HG02885 (cell line): ENCODE results near the gene BARX2.

Source experiments
- ATAC-seq: cut with Tn5 transposase; IDR thresholded peaks from one replicate; pipeline ENCODE4 v1.9.1; 2021; ENCODE audit warnings: mild to moderate bottlenecking; ENCODE audit not compliant: unreplicated experiment, poor library complexity

Gene BARX2

DNA sequence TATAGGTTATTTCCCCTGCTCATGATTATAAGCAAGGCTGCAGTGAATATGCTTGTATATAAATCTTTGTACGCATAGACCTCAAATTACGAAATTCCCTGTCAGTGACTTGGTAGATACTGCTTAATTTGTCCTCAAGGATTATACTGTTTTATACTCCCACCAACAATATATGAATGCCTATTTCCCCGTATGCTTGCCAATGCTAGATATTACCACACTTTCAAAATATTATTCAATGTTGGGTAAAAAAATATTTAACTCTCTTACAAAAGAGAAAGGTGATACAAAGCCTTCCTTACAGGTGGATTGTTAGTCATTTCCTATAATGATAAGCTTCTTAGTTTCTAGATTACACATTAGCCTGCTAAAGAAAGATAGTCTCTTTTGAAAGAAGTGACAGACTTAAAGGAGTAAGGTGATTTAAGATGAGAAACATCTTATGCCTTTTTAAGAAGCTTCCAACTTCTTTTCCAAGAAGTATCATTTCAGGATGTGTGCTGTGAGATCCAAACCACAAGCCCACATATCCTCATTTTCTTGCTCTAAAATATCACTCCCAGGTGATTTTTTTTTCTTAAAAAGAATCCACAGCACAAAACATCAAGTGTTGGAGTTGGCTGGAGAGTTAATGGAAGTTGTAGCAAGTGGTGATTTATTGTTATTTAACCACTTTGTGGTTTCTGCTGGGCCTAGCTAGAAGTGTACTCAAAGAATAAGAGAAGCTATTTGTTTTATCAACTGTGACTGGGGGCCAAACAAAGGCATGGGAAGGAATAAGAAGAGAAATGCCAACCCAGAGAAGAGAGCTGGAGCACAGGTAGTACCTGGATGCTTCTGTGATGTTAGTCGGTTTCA is 59.2 kb downstream of the BARX2 start:
- no peak for ATAC-seq

DNA sequence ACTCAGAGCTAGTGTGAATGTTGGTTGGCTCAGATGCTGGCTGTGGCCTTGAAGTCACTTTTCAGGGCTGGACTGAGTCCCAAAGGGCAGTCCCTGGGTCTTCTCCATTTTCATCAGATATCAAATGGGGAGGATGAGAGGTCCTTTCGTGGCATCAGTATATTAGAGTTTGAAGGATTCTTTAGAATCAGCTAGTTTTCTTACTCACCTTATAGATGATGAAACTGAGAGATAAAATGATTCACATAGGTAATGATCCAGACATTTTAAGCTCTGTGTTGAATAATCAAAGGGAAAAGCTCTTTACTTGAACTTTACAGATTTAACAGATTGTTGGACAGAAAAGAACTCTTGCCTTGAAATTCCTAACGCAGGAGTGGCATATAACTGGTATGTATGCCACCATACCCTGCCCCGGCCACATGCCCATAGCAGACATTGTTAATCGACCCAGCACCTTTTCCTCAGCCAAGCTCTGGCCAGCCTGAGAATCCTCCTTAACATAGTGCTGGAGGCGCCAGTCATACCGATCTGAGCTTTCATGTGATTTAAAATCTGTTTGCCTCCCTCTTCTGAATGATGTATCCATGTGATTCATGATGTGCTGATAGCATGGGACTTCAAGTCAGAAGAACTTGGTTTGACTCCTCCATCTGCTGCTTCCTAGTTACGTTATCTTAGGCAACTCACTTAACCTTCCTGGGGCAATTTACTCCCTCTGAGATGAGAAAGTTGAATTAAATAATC is 60.0 kb downstream of the BARX2 start:
- ATAC-seq = no peak

DNA sequence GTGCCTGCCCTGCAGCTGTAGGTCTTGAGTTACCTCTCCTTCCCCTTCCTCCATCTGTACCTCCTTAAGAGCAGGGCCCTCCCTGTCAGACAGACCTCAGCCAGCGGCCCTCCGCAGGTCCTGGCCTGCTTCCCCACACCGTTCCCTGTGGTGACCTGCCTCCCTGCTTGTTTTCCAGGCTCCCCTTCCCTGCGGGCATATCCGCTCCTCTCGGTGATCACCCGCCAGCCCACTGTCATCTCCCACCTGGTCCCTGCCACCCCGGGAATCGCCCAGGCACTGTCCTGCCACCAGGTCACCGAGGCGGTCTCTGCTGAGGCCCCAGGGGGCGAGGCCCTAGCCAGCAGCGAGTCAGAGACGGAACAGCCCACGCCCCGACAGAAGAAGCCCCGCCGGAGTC is 60.9 kb downstream of the BARX2 start:
- no peak for ATAC-seq

DNA sequence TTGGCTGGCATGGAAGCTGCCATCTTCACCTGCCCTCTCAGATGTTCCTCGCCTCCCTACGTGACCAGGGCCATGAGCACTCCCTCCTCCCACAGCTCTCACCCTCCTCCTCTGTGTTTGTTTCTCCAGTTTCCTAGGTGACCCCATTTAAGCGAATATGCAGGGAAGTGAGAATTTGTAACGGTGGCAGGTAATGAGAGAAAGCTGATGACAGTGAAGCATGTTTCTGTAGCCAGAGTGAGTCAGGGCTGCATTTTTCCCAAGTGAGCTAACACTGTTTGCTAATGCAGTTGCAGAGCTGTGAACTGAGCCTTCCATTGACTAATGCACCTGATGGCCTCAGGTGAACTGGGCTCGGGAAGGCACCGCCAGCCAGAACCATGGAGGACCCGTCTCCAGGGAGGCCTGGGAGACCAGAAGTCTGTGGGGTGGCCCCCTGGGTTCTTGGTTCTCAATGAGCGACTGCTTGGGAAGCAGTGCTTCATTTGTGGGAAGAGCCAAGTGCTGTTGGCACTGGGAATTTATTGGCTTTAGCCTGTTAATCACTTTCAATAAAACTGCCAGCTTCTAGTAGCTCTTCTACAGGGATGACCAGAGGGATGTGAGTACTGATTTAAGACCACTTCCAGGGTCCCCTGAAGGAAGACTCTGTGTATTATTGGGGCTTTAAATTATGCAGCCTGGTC is 64.5 kb downstream of the BARX2 start:
- ATAC-seq = no peak

DNA sequence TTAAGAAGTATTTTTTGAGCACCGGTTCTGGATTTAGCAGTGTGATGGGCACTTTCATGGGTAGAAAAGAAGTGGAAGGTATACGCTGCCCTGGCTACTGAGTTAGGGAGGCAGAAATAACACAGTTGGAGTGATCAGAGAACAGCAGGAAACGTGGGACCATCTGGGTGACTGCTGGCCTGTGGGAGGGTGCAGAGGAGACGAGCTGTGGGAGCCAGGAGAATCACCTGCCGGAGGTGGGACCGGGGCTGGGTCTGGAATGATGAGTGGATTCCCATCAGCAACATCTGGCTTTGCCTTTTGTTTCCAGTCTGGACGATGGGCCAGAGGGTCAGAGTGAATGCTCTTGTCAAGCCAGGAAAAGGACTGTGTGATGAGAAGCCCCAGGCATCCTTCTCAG is 66.5 kb downstream of the BARX2 start:
- no peak for ATAC-seq

DNA sequence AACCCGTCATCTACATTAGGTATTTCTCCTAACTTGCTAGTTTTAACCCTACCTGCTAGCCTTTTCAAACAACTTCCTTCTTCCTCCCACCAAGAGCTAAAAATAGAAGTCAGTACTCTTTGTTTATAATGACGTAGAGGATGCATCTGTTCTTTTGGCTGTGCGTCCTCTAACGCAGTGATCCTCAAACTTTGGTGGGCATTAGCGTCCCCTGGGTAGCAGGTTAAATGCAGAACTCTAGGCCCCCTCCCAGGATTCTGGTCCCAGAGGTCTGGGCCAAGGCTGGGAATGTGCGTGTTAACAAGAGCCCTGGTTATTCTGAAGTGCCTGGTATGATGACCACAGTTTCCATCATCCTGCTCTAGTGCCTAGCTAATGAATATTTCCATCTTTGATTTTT is 67.6 kb downstream of the BARX2 start:
- no peak for ATAC-seq

DNA sequence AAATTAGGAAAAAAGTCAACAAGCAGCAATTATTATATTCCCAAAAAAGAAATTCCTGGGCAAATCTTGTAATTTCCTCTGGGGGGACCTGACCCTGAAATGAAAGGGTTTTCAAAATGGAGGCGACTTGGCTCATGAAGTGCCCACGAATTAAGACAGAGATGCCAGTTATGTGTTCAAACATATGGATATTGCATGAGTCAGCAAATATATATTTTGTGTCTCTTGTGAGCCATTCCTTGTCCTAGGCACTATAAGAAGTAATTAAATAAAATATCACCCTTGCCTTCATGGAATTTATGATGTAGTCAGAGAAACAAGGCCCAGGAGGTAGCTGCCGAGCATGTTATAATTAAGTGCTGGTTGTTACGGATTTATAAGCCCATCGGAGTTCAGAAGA is 68.6 kb downstream of the BARX2 start:
- ATAC-seq = no peak

DNA sequence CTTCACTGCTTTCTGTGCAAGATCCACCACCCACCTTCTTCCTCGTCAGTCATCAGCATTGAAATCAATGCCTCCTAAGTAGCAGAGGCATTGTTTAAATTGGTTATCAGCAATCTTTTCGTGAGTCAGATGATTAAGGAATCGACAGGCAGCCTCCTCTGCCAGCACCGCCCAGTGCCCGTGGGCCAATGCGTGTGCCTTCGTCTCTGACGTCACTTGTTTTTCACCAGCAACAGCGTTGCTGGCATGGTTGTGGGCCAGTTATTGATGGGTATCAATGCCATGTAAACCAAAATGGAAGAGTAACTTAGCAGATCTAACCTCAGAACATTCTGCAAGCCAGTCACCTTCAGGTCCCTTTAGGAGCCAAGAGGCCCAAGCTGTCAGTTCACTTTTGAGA is 69.6 kb downstream of the BARX2 start:
- no peak for ATAC-seq

DNA sequence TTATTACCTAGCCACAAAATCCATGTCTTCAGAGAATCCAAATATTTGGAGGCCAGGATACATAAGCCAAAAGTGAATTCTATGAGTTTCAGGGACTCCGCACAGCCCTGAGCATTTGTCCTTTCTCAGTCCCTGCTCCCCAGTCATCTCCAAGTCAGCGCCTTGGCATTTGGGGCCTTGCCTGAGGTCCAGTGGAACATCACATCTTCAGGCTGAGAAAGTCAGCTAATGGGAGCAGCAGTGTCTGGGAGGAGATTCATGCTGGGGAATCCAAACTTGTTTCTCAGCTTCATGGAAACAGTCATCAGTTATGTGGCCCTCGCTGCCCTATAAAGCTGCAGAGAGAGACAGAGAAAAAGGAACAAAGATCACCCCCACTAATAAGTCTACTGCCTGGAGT is 70.9 kb downstream of the BARX2 start:
- ATAC-seq = no peak

DNA sequence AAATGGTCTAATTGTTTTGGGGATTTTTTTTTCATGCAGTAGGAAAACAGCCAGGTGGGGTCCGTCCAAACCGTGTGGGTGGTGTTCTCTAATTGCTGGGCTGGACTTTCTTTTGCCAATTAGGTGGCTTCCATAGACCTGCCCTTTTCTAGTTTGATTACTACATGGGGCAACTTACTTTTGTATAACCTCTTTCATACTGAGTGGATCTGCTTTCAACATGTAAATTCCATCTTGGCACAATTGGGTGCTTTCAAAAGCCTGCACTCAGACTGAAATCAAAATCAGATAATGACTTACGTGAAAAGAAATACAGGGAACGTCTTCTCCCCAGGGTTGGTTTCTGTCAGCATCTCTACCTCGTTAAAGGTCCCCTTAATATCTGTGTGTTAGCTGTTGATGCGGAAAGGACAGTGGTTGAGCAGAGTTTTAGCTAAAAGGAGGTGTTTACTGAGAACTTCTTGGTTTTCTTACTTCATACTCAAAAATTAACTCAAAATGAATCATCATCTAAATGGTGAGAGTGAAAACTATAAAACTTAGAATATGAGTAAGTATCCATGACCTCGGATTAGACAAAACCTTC is 72.1 kb downstream of the BARX2 start:
- ATAC-seq = no peak

DNA sequence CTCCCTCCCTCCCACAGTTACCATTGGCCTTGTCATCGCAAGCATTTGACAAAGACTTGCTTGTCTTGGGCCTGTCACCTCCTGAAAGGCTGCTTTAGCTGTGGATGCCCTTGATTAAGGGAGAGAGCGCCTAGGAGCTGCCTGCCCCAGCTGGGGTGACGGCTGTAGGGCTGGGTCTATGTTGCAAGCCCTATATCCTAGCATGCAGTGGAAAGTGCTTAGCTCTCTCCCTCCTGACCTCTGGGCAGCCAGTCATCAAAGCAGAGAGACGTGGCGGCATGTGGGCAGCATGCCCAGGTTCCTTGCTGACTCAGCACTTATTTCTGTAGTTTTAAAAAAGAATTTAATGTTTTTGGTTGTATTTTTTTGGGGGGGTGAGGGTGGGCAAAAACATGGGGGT is 75.9 kb downstream of the BARX2 start:
- no peak for ATAC-seq

DNA sequence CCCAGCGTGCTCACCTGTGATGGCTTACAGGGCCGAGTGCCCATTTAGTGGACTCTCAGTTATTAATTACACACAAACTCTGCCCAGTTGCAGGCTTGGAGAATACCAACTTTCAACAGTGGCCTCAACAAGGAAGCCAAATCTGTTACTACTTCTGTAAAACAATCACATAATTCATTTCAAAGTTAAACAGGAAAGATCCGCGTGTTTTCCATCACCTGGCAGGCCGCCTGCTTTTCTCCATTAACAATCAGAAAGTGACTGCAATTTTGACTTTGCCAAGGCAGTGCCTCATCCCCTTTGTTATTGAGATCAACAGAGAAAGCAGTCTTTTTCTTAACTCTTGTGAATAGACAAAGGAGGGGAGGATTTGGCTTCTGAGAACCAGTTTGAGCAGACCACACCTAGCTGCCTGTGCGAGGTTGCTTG is 77.7 kb downstream of the BARX2 start:
- ATAC-seq = no peak

DNA sequence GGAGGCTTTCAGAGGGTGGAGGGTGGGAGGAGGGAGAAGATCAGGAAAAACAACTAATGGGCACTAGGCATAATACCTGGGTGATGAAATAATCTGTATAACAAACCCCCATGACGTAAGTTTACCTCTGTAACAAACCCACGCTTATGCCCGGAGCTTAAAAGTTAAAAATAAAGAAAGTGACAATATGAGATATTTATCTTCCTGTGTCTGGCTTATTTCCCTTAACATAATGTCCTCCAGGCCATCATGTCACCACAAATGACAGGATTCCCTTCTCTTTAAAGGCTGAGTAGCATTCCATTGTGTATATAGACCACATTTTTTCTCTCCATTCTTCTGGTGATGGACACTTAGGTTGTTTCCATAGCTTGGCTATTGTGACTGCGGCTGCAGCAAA is 79.5 kb downstream of the BARX2 start:
- ATAC-seq = no peak

DNA sequence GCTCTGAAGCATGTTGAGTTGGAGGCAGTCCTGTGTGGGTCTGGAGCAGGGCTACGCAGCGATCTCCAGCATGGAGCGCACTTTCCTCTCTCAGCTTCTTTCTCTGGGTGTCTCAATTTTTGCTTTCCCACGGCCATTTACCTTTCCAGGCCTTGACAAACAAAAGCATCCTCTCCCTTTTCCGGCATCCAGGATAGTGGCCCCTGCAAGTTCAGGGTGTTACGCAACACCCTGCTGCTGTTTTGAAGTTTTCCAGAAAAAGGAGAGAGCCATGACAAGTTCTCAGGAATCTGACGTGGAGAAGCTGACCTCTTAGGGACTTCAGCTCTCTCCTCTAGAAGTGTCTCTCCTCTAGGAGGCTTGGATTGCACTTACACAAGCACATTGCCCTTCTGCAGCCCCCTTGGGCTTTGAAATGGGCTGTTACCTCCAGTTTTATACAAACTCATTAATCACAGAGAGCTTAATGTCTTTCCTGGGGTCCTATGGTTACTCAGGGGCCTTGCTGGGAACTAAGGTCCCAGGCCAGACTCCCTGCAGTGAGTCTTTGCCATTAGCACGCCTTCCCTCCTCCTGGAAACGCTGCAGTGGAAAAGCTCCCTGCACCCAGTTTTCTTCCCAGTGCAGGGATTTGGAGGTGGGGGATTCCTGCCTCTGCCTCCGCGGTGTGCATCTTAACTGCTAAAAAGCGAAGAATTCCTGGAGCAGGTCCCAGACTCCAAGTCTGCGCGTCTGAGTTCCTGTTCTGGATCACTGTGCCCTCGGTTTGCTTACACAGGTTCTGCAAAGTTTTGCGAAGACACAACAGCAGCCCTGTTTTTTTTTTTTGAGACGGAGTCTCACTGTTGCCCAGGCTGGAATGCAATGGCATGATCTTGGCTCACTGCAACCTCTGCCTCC is 80.4 kb downstream of the BARX2 start:
- ATAC-seq = no peak

DNA sequence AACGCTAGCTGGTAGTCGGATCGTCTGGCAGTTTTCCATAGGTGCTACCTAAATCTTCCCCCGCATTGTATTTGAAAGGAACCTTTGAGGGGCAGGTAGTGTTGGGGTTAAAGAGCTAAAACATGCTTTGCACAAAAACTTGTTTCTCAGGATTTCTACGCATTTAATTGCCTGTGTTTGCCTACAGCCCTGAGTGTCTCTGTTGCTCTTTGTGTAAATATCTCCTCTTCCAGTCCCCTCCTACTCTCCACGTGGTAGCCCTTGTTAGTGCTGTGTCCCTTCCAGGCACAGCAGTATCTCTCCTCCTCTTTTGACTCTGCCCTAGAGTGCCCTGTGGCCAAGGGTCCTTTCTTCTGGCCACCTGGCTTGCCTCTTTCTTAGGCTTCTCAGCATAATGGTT is 81.7 kb downstream of the BARX2 start:
- no peak for ATAC-seq

DNA sequence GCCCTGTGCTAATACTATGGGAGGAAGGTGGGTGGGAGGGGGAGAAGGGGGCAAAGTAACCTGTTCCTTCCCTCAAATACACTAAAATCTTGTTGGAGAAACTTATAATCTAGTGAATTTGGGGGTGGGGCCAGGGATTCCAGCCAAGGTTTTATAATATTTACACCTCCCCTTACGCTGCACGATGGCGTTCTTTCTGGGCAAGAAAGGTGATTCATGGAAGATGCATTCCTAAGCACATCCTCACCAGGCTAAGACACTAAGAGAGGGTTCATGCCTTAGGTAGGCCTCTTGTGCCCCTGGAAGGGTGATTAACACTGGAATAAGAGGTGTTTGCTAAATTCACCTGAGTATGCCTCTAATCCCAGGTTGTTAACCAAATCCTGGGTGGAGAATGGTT is 82.6 kb downstream of the BARX2 start:
- no peak for ATAC-seq

DNA sequence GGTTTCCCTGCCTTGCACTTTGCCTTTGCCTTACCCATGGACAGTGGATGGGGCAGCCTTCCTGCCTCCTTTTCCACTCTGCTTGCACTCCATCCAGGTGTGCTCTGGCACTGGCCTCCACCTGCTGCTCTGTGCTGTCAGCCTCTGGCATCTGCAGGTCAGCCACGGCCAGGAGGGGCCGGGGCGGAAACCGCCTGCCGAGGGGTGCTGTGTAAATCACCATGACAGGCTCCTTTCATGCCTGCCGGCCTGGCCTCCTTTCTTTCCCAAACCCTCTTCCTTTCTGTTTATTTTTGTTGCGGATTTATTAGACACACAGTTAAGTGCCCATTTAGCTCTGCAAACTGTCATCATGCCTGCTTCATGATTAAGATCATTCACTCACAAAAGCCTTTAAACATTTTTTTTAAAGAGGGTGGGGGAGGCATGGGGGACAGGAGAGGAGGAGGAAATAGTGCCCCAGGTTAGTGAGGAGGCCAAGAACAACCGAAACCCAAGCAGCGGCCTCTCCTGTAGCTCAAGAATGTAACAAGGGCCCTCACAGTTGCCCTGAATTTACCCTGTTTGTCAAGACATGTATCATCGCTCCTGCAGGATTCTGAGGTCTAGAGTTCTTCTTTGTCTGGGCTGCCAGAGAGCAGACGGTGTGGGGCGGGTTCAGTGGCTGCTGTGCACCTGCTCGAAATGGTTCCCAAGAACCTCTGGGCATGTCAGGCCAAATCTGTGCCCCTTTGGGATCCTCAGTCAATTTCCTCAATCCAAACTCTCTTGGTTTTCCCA is 83.3 kb downstream of the BARX2 start:
- no peak for ATAC-seq

DNA sequence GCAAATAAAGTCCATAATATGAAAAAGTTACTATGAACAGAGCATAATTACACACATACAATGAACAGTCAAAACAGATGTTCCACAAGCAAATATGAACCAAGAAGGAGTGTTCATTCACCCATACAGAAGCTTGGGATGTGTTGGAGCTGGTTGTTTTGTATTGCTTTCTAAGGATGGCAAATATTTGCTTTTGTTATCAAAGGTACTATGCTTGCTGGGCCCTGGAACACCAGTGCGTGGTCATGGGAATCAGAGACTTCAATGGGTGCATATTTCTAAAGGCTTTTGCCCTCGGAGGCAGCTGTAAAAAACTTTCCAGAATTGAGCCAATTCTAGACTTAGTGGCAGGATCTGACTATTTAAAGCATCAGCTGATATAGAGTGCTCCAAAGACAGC is 85.1 kb downstream of the BARX2 start:
- no peak for ATAC-seq

DNA sequence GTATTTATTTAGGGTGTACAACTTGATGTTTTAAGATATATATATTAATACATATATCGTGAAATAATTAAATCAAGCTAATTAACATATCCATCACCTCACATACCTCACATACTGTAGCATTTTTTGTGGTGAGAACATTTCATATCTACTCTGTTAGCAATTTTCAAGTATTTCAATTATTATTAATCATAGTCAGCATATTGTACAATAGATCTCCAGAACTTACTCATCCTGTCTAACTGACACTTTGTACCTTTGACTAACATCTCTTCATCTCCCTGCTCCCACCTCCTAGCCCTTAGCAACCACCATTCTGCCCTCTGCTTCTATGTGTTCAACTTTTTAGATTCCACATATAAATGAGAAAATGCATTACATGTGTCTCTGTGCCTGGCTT is 108.4 kb downstream of the BARX2 start:
- no peak for ATAC-seq
